Iris pigment epithelial cell (primary cell): ENCODE measurements around the gene TENT4B.
"Not testable (repeated sequence)": the region's sequence is repeated elsewhere in the genome, so short reads cannot be mapped to it uniquely, and the experiment has no call there.

Experiments
- DNase-seq: peaks from one replicate; pipeline ENCODE4 v3.0.0-alpha.2; 2011; ENCODE audit warnings: low read depth

TENT4B gene

DNA sequence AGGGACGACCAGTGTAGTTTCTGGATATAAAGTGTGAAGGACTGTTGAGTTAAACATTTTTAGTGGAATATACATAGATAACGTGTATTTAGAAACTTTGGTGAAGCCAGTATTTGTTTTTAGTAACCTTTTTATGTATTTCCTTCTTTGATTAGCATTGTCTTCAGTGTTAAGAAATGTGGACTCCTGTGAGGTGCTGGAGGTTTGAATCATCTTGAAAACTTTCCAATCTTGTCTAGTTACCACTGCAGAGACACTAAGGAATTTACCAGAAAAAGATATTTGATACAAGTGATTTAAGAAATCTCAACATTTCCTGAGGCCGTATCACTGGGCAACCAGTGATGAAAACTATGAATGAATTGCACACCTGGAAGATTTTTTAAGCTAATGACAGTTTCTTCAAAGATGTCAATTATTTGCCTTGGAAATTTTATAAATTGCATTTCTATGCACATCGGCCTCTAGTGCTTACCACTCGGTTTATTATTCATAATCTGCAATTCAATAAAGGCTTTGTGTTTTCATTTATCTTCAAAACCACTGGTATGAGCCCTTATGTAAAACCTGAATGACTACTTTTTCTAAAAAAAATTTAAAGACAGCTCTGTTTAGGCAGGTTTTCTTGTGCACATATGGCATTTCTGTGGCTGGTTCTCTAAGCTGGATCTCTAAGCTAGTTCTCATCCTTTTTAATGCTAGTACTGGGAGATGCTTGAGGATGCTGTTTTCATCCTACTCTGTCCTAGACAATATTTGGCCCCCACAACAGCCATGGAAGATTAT is 81.9 kb downstream of the TENT4B start:
- peak; percentile 73 for DNase-seq

DNA sequence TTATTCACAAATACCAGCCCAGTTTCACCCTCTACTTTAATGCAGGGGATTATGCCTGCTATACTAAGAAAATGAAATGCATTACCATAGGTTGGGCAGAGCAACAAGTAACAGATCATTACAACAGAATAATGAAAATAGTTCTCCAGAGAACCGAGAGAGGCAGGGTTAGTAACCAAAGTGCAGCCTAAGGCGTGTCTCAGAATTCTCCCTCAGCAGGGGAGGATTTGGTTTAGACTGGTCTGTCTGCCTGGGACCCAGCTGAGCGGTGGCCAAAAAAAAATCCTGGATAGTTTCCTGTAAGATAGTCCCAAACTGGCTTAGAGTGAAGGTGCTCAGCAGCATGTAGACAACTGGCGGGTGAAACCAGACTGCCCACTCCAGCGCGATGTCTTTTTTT is 82.5 kb downstream of the TENT4B start:
- peak; percentile 21 for DNase-seq

DNA sequence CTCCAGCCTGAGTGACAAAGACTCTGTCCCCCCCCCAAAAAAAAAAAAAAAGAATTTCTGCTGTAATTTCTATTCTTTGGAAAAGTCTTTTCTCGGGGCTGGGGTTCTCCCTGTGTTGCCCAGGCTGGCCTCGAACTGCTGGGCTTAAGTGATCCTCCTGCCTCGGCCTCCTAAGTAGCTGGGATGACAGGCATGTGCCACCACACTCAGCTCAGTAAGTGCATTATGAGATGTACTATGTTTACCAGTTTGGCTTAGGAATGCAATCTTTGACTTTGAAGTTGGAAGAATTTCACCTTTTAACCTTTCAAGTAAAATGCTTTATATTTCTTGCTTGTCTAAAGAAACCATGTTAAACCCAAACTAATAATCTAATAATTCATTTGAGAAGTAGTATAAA is 85.2 kb downstream of the TENT4B start:
- no peak for DNase-seq

DNA sequence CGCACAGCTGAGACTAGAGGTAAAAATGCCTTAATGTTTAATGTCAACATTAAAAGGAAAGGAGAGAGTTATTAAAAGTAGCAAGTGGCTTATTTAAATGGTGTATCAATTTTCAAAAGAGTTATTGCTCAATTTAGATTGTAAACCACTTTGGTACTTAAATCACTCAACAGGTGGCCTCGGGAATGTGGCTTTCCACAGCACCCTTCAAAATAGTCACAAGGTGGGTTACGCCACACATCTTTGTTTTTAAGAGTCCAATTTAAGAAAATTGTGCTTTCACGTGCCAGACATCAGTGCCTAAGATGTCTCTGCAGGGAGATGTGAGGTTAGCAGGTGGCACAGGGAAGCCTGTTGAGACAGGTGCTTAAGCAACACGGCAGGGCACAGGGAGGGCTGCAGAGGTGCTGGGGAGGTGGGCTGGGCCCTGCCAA is 85.8 kb downstream of the TENT4B start:
- no peak for DNase-seq

- DNase-seq: not testable (repeated sequence)
Observed at GRCh38 chr16:50243024-50243423, 89.9 kb downstream of the TENT4B start.

GRCh38 chr16:50244140-50244503 is 91.0 kb downstream of the TENT4B start:
- DNase-seq: no peak

- DNase-seq: no peak
Observed at GRCh38 chr16:50244504-50245416, 91.7 kb downstream of the TENT4B start.

DNA sequence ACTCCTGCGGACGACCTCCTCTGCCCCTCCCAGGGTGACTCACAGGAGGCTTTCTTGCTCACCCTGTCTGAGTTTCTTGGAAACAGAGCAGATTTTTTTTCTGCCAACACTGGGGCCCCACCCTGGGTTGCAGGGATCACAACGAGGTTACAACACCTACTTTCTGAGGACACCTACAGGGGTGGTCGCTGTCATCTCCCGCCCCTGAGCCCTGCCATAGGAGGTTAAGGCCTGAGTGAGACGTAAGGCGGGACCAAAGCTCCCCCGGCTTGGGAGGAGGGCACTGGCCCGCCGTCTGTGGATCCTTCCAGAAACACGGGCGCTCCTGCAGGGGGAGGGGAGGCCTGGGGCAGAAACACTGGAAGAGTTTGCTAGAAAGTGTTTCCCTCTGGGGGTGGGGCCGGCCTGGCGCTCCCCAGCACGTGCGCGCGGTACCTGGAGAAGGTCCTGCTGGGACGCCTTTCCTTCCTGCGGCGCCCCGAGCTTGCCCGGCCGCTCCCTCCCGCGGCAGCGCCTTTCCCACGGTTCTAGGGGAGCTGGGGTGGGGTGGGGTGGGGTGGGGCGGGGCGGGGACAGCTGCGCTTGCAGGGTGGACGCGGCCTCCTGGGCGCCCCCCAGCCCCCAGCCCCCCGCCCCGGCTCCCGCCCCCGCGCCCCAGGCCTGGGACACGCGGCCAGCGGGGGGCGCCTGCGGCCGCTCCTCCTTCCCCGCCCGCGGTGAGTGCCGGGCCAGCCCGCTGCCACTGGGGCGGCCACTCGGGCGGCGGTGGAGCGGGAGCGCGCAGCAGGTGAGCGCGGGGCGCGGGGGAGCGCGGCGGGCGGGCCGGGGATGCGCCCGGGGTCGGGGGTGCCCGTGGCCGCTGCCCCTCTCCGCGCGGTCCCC is 92.6 kb downstream of the TENT4B start:
- DNase-seq: peak; percentile 62

- no peak for DNase-seq
Observed at GRCh38 chr16:50246299-50247122, 93.4 kb downstream of the TENT4B start.

GRCh38 chr16:50247123-50247905 is 94.2 kb downstream of the TENT4B start:
- no peak for DNase-seq

- no peak for DNase-seq
Observed at GRCh38 chr16:50247906-50248608, 95.0 kb downstream of the TENT4B start.

DNA sequence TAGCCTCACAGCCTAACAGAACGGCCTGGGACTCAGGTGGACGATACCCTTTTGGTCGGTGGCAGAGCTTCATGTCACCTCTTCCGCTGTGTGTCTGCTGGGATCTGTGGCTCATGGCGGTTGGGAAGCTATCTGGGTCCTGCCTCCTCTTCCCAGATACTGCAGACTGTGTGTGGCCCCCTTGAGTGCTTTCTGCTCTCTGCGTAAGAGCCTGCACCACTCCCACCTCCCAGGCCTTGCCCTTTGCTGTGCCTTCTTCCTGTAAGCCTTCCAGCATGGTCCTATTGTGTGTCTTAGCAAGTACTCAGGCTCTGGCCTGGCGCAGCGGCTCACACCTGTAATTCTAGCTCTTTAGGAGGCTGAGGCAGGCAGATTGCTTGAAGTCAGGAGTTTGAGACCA is 95.7 kb downstream of the TENT4B start:
- no peak for DNase-seq

- peak; percentile 95 for DNase-seq
Observed at GRCh38 chr16:50251375-50252081, 98.4 kb downstream of the TENT4B start.

DNA sequence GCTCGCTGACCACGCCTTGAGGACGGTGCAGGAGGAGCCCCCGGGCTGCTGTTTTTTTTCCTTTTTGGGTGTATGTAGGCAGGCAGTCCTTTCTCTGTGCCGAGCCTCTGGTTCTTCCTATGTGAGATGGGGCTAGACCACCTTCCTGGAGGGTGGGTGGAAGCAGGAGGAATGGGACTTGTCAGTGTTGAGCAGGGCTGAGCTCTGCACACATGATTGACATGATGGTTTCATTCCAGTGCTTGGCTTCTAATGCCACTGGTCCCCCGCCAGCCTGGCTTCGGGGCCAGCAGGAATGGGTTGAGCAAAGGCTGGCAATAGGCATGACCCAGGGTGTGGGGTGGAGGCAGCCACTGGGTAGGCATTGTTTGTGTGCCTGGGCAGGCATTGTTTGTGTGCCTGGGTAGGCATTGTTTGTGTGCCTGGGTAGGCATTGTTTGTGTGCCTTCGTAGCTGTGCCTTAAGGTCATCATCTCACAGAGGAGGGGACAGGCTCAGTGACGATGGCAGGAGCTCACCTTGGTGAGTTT is 99.0 kb downstream of the TENT4B start:
- DNase-seq: no peak

GRCh38 chr16:50252874-50253513 is 99.9 kb downstream of the TENT4B start:
- DNase-seq: no peak

- no peak for DNase-seq
Observed at GRCh38 chr16:50253514-50253910, 100.4 kb downstream of the TENT4B start.

- no peak for DNase-seq
Observed at GRCh38 chr16:50254072-50254471, 101.0 kb downstream of the TENT4B start.

- DNase-seq: no peak
Observed at GRCh38 chr16:50255538-50255937, 102.4 kb downstream of the TENT4B start.
